Activated B cell treated with CpG ODN at 0.5 μM for 24 hours (primary cell): Measurements from ENCODE around the gene OR52K2. TPM values are rescaled to one million over a fixed set of nuclear protein-coding genes. Genes with fewer than 3 reads are reported as not detected.
"Not testable (repeated sequence)": the region's sequence is repeated elsewhere in the genome, so short reads cannot be mapped to it uniquely, and the experiment has no call there.

Experiments
- ATAC-seq: fragments of 200-7000 bp; cut with Tn5 transposase; one replicate; pipeline ENCODE4 v1.10.0; 2021; ENCODE audit warnings: low read depth, mild to moderate bottlenecking, moderate library complexity
- CTCF ChIA-PET: fragments of 350-600 bp; sonication (Branson Sonifier 250); formaldehyde crosslinking; loops from one replicate; lab custom pipeline; 2021; ENCODE audit warnings: antibody characterized with exemption; lab: Charles Lee
- POLR2A ChIA-PET: fragments of 350-600 bp; sonication (Branson Sonifier 250); formaldehyde crosslinking; loops from one replicate; lab custom pipeline; 2021; ENCODE audit warnings: antibody characterized with exemption; lab: Charles Lee
- DNase-seq: peaks from one replicate; pipeline ENCODE4 v3.0.0; 2022
- H3K27ac Mint-ChIP-seq: one replicate; pipeline ENCODE4 v1.8.0; 2020; ENCODE audit warnings: mixed read lengths
- H3K27me3 Mint-ChIP-seq: one replicate; pipeline ENCODE4 v1.8.0; 2021; ENCODE audit warnings: mixed read lengths
- H3K36me3 Mint-ChIP-seq: one replicate; pipeline ENCODE4 v1.8.0; 2021; ENCODE audit warnings: low read depth, mixed read lengths
- H3K4me1 Mint-ChIP-seq: one replicate; pipeline ENCODE4 v1.8.0; 2021; ENCODE audit warnings: mixed read lengths
- H3K4me3 Mint-ChIP-seq: one replicate; pipeline ENCODE4 v1.8.0; 2020; ENCODE audit warnings: mild to moderate bottlenecking, mixed read lengths
- H3K9me3 Mint-ChIP-seq: one replicate; pipeline ENCODE4 v1.8.0; 2020; ENCODE audit warnings: mixed read lengths
- CTCF ChIP-seq: fragments of 200-600 bp; IDR thresholded peaks from one replicate; pipeline ENCODE4 v1.8.0; 2022; ENCODE audit warnings: antibody characterized with exemption, mild to moderate bottlenecking
- intact Hi-C: fragments of 100-400 bp; cut with micrococcal nuclease; formaldehyde crosslinking; loops from one replicate; pipeline ENCODE4 v1.15.1; 2024
- total RNA-seq: library from RNA; stranded (reverse); gene quantifications from 2 replicates; pipeline ENCODE4 v1.2.3, GENCODE V29; 2022

The OR52K2 gene
- total RNA-seq, 1 donor from 2014 or later: not detected

GRCh38 chr11:4480577-4481239, 31.6 kb downstream of the OR52K2 start:
- intact Hi-C loops: no loop called here
- Mint-ChIP-seq H3K9me3 (no peaks in the 10 kb centered on the region), H3K27ac (no peak overlapping the region), H3K4me1 (no peaks in the 10 kb centered on the region), H3K27me3 (peaks cover 6% of the 10 kb centered on the region), H3K36me3 (no peaks in the 10 kb centered on the region), H3K4me3 (no peak overlapping the region)
- ChIA-PET CTCF (no interaction called here), POLR2A (no interaction called here)
- DNase-seq: no peak
- no peak for TF ChIP-seq CTCF
- no peak for ATAC-seq

- H3K27me3 Mint-ChIP-seq: peaks cover 9% of the 10 kb centered on the region
- no peak for TF ChIP-seq CTCF
- POLR2A ChIA-PET: no interaction called here
- no peaks in the 10 kb centered on the region for H3K9me3 Mint-ChIP-seq
- intact Hi-C loops: no loop called here
- H3K27ac Mint-ChIP-seq: no peak overlapping the region
- H3K36me3 Mint-ChIP-seq: no peaks in the 10 kb centered on the region
- H3K4me1 Mint-ChIP-seq: no peaks in the 10 kb centered on the region
- CTCF ChIA-PET: no interaction called here
- H3K4me3 Mint-ChIP-seq: no peak overlapping the region
- DNase-seq: no peak
- no peak for ATAC-seq
Observed at GRCh38 chr11:4481240-4481582, 32.1 kb downstream of the OR52K2 start.

- no peak for TF ChIP-seq CTCF
- CTCF ChIA-PET: no interaction called here
- Mint-ChIP-seq H3K4me3 (no peak within 1 kb of the TSS), H3K27me3 (peaks cover 14% of the 10 kb centered on the region), H3K36me3 (no peaks in the 10 kb centered on the region), H3K9me3 (no peaks in the 10 kb centered on the region), H3K4me1 (no peaks in the 10 kb centered on the region), H3K27ac (no peak within 1 kb of the TSS)
- DNase-seq: no peak
- intact Hi-C loops: no loop called here
- POLR2A ChIA-PET: no interaction called here
- ATAC-seq: no peak
Observed at GRCh38 chr11:4482445-4482844, 33.4 kb downstream of the OR52K2 start, which contains the start of gene OR52K1. TSS of gene OR52K1 (plus strand) at chr11:4482646. CDS start at chr11:4488901, 6,255 bp downstream.

- peaks cover 13% of the 10 kb centered on the region for H3K27me3 Mint-ChIP-seq
- no peaks in the 10 kb centered on the region for H3K4me1 Mint-ChIP-seq
- no peaks in the 10 kb centered on the region for H3K36me3 Mint-ChIP-seq
- DNase-seq (no peak), ATAC-seq (no peak)
- no peak overlapping the region for H3K4me3 Mint-ChIP-seq
- CTCF ChIA-PET: no interaction called here
- intact Hi-C loops: no loop called here
- no peak for TF ChIP-seq CTCF
- POLR2A ChIA-PET: no interaction called here
- no peak overlapping the region for H3K27ac Mint-ChIP-seq
- H3K9me3 Mint-ChIP-seq: no peaks in the 10 kb centered on the region
Observed at GRCh38 chr11:4484310-4484709, 35.2 kb downstream of the OR52K2 start.

GRCh38 chr11:4491405-4491804, 42.3 kb downstream of the OR52K2 start:
- intact Hi-C loops, H3K36me3 Mint-ChIP-seq, H3K4me3 Mint-ChIP-seq, H3K27ac Mint-ChIP-seq, ATAC-seq, H3K9me3 Mint-ChIP-seq, POLR2A ChIA-PET, H3K4me1 Mint-ChIP-seq, DNase-seq: not testable (repeated sequence)
- H3K27me3 Mint-ChIP-seq: peaks cover 18% of the 10 kb centered on the region
- CTCF ChIA-PET: interaction anchor here (1.9 to 5.2 kb wide), 2 partner anchors 304 to 305 kb away, joined by 7 to 73 read pairs; no protein-coding TSS in a partner anchor
